NCI-H345 (cell line): ENCODE measurements around the gene XPC.

Source experiments
- DNase-seq: peaks from one replicate; lab custom pipeline; 2025; lab: John Stamatoyannopoulos, UW

The XPC gene

GRCh38 chr3:14147617-14148016, 30.8 kb downstream of the XPC start:
- DNase-seq = no peak

GRCh38 chr3:14147066-14147435, 31.4 kb downstream of the XPC start:
- no peak for DNase-seq

DNA sequence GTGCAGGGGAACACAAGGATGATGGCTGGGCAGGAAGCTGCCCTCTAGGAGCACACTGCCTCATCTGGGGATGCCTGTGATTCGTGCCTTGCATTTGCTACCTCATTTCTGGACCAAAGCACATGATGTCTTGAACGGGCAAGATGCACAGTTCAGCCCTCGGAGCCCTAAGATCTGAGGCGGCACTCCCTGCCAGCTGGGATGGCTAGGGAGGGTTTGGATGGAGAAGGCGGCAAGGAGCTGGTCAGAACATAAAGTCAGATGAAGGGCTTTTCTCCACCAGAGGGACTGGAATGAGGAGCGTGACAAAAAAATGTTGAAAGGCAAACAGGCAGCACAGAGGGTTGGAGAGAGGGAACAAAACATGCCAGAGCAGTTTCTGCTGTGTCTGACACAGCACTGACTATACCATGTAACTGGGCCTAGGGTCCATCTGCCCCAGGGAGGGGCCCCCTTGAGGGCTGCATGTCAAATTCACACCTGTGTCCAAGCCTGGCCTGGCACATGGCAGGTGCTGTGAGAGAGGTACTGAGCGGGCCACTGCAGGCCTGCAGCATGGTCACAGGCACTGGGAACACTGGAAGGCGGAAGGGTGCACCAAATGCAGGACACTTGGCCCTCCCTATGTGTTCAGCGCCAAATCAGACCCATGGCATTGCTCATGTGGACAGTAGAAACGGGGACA, 31.9 kb downstream of the XPC start:
- DNase-seq = no peak

DNA sequence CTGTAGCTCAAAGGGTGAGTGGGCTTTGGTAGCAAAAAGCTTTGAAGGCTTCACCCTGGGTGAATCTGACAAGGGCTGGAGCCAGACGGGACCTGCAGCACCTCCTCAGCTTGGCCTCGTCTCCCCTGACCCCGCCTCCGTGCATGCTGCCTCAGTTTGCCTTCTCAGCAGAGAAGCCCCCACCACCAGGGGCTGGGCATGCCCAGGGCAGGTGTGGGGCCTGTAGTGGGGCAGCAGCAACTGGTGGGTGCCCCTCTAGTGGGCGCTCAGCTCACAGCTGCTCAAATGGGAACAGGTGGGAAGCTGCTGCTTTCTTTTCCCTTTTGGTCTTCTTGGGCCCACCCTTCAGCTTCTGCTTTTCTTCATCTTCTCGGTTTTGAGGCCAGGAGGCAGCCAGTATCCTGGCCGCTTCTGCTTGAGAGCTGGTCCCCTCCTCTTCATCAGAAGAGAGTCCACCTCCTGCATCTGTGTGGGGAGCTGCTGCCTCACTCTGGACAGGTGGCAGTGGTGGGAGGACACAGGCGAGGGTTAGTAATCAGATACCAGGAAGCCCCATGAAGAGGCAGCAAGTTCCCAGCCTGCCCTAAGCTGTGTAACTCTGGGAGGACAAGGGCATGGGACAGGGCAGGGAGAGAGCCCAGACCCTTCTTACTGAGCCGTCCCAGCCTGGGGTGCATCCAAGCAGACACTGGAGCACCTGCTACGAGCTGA, 32.6 kb downstream of the XPC start:
- no peak for DNase-seq

DNA sequence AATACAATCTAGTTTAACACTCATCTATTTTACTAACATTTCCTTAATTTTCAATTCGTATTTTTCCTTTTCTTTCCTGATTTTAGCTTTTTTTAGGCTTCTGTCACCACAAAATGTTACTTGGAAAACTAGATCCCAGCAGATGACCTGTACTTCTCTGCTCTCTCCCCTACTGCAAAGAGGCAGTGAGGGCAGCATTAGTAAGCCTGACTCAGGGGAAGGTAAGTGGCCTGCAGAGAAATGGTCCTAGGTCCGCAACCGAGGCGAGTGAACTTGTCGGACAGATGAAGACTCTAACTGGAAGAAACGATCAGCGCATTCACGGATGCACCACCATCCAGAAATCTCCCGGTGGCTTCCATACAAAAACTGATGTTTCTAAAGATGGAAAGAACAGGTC, 33.2 kb downstream of the XPC start:
- DNase-seq = no peak

DNA sequence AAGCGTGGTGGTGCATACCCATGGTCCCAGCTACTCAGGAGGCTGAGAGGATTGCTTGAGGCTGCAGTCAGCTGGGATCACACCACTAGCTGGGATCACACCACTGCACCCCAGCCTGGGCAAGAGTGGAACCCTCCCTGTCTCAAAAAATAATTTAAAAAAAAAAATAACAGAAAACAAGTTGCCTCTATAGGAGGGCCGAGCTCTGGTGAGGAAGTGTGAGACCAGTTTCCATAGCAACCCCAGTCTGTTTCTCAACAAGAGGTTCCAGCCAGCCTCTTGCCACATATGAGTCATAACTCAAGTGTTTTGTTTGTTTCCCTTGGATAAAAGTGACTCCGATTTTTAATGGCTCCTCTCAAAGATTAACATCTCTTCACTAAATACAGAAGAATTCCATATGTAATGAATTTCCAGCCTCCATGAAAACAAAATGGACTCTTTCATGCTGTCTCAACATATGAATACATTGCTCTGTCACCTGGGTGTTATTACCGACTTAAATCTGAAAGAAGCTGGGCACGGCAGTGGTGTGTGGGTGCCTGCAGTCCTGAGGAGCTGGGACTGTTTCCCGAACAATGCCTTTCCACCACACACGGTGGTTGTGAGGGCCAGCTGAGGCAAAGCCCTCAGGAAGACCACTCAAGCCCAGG, 33.9 kb downstream of the XPC start:
- peak; percentile 75 for DNase-seq

DNA sequence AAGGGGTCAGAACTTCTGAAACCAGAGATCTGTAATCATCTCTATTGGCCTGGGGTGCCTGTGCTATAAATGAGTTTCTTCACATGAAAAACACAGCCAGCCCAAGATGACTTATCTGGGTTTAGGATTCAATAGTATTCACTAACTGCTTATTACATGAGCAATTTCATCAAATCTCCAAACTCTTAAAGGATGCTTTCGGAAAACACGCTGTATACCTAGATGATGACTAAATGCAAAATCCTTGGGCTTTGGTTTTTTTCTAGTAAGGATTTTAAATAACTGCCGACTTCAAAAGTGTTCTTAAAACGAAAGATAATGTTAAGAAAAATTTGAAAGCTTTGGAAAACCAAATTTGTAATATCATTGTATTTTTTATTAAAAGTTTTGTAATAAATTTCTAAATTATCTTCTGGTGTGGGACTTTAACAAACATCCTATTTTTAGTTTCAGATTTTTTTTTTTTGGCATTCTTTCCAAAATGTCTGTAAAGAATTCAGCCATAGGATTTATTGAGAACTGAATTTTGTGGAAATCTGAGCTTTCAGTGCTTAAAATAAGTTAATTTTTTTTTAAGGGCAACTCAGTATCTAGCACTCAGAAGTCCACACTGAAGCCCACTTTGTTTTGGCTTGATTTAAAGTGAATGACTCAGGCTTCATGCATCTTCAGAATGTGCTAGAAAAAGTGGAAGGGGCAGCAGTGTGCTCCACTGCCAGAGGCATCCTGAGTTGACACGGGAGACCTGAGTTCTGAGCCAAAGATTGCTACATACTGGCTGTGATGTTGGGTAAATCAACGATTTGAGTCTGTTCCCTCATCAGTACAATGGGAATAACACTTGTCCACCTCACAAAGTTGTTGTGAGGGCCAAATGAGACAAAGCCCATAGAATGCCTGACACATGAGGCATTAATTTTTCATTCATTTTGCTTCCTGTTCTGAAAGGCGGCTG, 34.9 kb downstream of the XPC start:
- DNase-seq = no peak

- DNase-seq = no peak
Observed at GRCh38 chr3:14142567-14143270, 35.7 kb downstream of the XPC start.

- DNase-seq = no peak
Observed at GRCh38 chr3:14141602-14142341, 36.6 kb downstream of the XPC start.

DNA sequence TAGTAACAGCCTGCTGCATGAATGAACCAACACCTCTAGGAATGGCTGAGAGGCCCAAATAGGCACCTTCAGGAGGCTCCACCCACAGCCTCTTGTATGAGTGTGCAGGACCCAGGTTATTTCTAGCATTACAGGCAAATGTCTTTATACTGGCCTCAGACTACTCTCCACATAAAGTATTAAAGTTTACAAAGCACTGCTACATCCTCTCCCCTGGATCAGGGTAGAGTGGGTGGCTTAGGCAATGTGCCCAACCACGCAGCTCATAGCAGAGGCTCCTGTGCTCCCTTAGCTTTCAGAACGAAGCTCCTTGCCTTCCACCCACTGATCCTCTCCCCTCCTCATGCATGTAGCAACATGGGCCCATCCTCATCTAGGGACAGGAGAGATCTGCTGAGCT, 37.3 kb downstream of the XPC start:
- no peak for DNase-seq

DNA sequence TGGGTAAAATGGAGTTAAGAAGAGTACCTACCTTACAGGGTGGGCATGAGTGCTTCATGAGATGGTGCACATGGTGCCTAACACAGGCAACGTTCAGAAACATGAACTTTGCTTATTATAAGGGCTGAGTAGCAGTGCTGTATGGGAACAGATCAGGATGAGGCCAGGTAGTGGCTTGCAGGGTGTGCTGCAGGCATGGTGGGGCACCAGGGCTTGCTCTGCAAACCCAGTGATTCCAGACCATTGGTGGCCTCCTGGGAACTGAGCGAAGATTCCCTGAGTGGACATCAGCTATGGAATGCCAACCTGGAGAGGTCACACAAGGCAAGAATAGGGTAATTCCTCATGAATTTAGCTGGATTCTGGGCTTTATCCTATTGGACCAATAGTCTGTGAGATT, 37.7 kb downstream of the XPC start:
- no peak for DNase-seq

GRCh38 chr3:14139771-14140170, 38.6 kb downstream of the XPC start:
- no peak for DNase-seq

DNA sequence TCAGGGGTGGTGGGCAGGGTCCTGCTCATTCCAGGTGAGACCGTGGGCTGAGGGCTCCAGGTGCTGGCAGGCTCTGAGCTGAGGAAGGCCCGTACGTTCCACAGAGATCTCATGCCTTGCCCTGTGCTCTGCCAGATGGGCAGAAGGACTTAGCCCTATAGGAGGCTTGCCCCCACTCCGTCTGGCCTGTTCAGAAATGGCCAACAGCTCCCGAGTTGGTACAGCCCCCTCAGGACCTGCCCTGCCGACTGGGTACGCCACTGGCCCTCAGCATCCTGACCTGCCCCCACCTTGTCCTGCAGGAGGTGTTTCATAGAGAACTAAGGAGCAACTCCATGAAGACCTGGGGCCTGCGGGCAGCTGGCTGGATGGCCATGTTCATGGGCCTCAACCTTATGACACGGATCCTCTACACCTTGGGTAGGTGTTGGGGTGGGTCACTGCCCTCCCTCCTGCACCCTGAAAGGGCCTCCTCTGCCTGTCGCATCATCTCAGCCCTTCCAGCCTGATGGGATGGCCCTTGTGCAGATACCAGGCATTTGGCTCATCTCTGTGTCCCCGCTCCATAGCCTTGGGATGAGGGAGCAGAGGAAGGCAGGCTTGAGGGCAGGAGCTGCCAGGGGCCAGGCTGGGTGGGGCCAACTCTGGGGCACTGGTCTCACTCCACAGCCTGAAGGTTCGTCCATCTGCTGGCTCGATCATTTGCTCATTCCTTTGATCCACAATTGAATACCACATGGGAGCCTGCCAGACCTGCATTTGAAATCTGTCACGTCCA, 39.3 kb downstream of the XPC start:
- no peak for DNase-seq

GRCh38 chr3:14138109-14138877, 40.1 kb downstream of the XPC start:
- DNase-seq = no peak

- no peak for DNase-seq
Observed at GRCh38 chr3:14137445-14137844, 41.0 kb downstream of the XPC start.

DNA sequence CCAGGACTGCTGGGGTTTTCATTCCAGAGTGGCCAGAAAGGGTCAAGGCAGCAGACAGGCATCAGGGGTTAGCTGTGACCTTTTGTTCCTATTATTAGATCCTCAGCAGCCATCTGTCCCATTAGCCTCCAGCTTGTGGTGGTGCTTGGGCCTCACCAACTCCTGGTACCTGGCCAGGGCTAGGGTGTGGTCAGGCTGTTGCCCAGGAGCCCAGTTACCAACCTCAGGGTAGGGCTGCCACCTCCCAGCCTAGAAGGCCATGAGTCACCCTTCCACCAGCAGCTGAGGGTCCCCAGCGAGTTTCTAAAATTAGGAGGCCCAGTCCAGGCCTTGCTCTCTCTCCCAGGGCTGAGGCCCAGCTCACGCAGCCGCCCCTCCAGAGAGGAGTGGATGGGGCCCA, 41.4 kb downstream of the XPC start:
- no peak for DNase-seq

GRCh38 chr3:14135581-14135980, 42.8 kb downstream of the XPC start:
- DNase-seq = no peak

GRCh38 chr3:14134291-14134690, 44.1 kb downstream of the XPC start:
- no peak for DNase-seq

- DNase-seq = no peak
Observed at GRCh38 chr3:14133876-14134275, 44.5 kb downstream of the XPC start.
